ENCODE results near the gene CARD10. TPM values are rescaled to one million over a fixed set of nuclear protein-coding genes. Genes with fewer than 3 reads are reported as not detected.
A peak's percentile ranks its signal among the peaks of the same experiment; 100 is the strongest.

Gene CARD10
- total RNA-seq, 2 experiments from 2014 or later: 0.12 TPM; not detected in 1

DNA sequence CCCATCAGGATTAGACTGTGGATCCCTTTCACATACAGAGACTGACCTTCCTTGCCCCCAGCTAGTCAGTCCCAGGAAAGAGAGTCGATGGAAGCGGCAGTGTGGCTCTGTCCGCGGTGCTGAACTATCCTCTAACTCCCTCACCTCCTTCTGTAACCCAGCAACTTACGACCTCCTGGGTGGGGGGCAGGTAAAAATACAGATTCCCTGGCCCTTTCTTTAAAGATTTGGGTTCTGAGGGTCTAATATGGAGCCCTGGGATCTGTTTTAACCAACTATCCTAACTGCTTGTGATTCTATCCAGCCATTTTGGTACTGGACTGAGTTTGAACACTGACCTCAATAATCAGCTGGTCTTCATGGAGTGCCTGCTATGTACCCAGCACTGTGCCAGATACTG is 56.2 kb downstream of the CARD10 start:
- no peaks in the 10 kb centered on the region for H3K27me3 Mint-ChIP-seq
- no peak overlapping the region for H3K4me3 Mint-ChIP-seq
- H3K4me1 Mint-ChIP-seq (ENCODE audit: low read depth): peaks cover 9% of the 10 kb centered on the region
- intact Hi-C loops (cut with micrococcal nuclease): no loop called here
- H3K27ac Mint-ChIP-seq: no peak overlapping the region
- no peaks in the 10 kb centered on the region for H3K9me3 Mint-ChIP-seq
- POLR2A ChIA-PET: no interaction called here
- H3K36me3 Mint-ChIP-seq: peaks cover 17% of the 10 kb centered on the region
- CTCF ChIA-PET: no interaction called here
- DNase-seq: peak; percentile 22

DNA sequence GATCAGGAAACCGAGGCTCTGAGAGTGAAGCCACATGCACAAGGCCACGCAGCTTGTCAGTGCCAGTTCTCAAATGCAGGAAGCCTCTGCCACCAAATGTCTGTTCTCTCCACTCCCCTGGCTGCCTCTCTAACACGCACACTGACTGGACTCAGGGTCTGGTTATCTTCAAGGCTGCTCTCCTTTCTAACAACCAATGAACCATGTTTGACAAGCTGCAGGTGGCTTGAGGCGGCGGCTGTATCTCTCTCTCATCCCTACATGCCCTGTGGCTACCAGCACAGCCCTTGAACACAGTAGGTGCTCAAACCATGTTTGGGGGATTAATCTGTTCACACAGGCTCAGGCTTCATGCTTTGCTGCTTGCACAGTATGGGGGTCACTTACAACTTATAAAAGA is 56.8 kb downstream of the CARD10 start:
- Mint-ChIP-seq H3K36me3 (peaks cover 17% of the 10 kb centered on the region), H3K27ac (no peak overlapping the region), H3K27me3 (no peaks in the 10 kb centered on the region), H3K4me1 (ENCODE audit: low read depth) (peaks cover 9% of the 10 kb centered on the region), H3K9me3 (no peaks in the 10 kb centered on the region), H3K4me3 (no peak overlapping the region)
- intact Hi-C loops (cut with micrococcal nuclease): no loop called here
- ChIA-PET CTCF (no interaction called here), POLR2A (no interaction called here)
- DNase-seq: no peak

DNA sequence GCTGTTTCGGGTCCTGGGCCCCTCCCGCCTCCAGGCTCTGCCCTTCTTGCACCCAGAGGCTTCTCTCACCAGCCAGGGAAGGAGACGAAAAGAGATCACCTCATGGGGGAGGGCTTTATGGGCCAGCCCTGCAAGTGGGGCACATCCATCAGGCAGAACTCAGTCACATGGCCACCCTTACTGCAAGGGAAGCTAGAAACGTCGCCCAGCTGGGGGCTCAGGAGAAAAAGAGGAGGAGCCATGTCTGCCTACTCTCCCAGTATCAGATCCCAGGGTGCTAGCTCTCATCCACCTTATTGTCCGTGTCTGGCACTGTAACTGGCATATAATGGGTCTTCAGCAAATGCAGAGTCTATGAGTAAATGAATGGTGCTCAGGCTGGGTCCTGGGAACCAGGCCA is 57.3 kb downstream of the CARD10 start:
- peaks cover 17% of the 10 kb centered on the region for H3K36me3 Mint-ChIP-seq
- peaks cover 9% of the 10 kb centered on the region for H3K4me1 Mint-ChIP-seq (ENCODE audit: low read depth)
- no peaks in the 10 kb centered on the region for H3K27me3 Mint-ChIP-seq
- intact Hi-C loops (cut with micrococcal nuclease): no loop called here
- H3K9me3 Mint-ChIP-seq: no peaks in the 10 kb centered on the region
- ChIA-PET CTCF (no interaction called here), POLR2A (no interaction called here)
- H3K27ac Mint-ChIP-seq: no peak overlapping the region
- DNase-seq: no peak
- no peak overlapping the region for H3K4me3 Mint-ChIP-seq

DNA sequence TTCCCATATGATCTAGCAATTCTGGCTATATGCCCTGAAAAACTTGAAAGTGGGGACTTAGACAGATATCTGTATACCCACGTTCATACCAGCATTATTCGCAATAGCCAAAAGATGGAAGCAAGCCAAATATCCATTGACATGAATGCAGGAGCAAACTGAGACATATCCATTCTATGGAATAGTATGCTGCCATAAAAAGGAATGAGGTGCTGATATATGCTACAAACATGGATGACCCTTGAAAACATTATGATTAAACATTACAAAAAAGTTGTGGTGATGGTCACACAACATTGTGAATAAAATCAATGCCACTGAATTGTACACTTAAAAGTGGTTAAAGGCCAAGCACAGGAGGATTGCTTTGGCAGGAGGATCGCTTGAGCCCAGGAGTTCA is 58.5 kb downstream of the CARD10 start:
- H3K4me3 Mint-ChIP-seq: no peak overlapping the region
- no peak overlapping the region for H3K27ac Mint-ChIP-seq
- CTCF ChIA-PET: interaction anchor here (0.7 kb wide), 2 partner anchors 14 to 37 kb away, joined by 4 to 6 read pairs; no protein-coding TSS in a partner anchor
- H3K36me3 Mint-ChIP-seq: peaks cover 15% of the 10 kb centered on the region
- no peaks in the 10 kb centered on the region for H3K27me3 Mint-ChIP-seq
- no peaks in the 10 kb centered on the region for H3K9me3 Mint-ChIP-seq
- intact Hi-C loops (cut with micrococcal nuclease): no loop called here
- peaks cover 9% of the 10 kb centered on the region for H3K4me1 Mint-ChIP-seq (ENCODE audit: low read depth)
- DNase-seq: no peak
- POLR2A ChIA-PET: interaction anchor here (0.7 kb wide), 1 partner anchor 174 kb away, joined by 3 read pairs; no protein-coding TSS in a partner anchor

DNA sequence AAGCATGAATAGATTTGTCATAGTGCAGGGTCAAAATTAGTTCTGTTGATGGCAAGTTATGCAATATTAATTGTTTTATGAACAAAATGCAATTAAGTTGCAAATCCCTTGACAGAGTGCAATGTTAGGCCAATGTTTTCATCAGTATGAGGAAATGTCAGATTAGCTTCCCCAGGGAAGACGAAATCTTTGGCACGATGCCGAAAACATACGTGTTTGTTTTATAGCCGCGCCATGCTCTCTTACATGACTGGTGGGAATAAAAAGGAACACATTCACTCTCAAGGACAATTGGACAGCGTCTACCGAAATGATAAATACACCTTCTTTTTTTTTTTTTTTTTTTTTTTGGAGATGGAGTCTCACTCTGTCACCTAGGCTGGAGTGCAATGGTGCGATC is 60.0 kb downstream of the CARD10 start:
- POLR2A ChIA-PET: no interaction called here
- intact Hi-C loops (cut with micrococcal nuclease): no loop called here

DNA sequence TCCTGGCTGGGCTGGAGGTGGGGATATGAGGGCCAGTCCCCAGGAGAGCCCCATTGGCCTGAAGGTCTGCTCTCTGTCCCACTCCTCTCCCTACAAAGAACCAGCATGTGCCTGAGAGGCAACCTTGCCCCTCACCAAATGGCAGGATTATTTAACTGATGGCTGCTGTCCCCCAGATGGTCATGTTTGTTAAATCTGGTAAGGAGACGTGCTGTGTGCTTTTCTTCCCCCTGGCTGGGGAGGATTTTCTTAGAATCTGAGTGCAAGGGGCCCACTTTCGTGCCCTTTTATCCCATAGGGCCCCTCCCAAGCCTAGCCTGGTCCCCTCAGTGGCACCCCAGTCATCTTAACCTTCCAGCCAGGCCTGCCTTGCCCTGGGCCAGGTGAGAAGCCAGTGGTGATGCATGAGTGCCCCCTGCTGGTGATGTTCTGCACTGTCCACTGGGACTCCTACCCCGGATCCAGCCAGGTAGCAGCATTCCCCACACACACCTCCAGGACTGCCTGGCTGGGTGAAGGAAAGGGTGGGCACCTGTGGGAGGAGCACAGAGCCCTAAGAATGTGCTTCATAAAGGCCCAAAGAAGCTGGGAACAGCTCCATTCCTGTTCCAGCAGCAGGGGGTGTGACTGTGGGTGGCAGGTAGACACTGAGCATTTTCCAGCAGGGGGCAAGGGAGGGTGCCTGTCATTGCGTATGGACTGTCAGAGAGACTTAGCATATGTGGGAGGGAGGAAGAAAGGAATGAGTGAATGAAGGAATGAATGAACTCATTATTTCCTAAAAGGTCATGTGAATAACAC is 61.9 kb downstream of the CARD10 start:
- Mint-ChIP-seq H3K9me3 (no peaks in the 10 kb centered on the region), H3K27me3 (no peaks in the 10 kb centered on the region), H3K4me1 (ENCODE audit: low read depth) (no peaks in the 10 kb centered on the region), H3K27ac (no peak overlapping the region), H3K36me3 (peaks cover 10% of the 10 kb centered on the region), H3K4me3 (no peak overlapping the region)
- intact Hi-C loops (cut with micrococcal nuclease): loop anchor here (1.0 kb wide), 2 partner anchors 140 to 190 kb away; no protein-coding TSS in a partner anchor
- ChIA-PET POLR2A (interaction anchor here (1.1 kb wide), 1 partner anchor 142 kb away, joined by 3 read pairs; no protein-coding TSS in a partner anchor), CTCF (interaction anchor here (0.6 to 7.1 kb wide), 27 partner anchors 13 to 370 kb away, joined by 3 to 102 read pairs (median 4); partner anchors contain the start of genes CDC42EP1 and RAC2)
- peak; percentile 89 for DNase-seq

More for the DNA sequence above, 60.0 kb downstream of the CARD10 start:
- Mint-ChIP-seq H3K36me3 (peaks cover 10% of the 10 kb centered on the region), H3K27ac (no peak overlapping the region), H3K4me3 (no peak overlapping the region), H3K9me3 (no peaks in the 10 kb centered on the region), H3K4me1 (ENCODE audit: low read depth) (peaks cover 3% of the 10 kb centered on the region), H3K27me3 (no peaks in the 10 kb centered on the region)
- no peak for DNase-seq
- CTCF ChIA-PET: interaction anchor here (0.7 to 7.1 kb wide), 16 partner anchors 13 to 209 kb away, joined by 3 to 102 read pairs (median 10); no protein-coding TSS in a partner anchor

DNA sequence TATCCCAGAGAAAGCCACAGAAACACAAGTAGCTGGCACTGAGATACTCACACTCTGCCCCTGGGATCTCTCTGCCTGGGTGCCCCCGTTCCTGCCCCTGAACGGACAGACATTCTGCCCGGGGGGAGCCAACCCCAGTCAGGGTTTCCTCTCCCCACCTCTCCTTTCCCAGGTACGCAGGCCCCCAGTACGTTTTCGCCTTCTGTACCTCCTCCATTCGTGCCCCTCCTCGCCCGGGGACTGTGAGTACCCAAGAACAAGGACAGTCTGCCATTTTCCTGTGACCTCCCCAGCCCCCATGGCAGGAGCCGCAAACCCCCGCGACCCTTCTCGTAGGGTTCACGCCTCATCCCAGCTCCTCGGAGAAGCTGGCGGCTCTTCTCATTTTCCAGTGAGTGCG is 62.9 kb downstream of the CARD10 start:
- Mint-ChIP-seq H3K4me1 (ENCODE audit: low read depth) (no peaks in the 10 kb centered on the region), H3K27ac (no peak overlapping the region), H3K4me3 (no peak overlapping the region), H3K36me3 (peaks cover 9% of the 10 kb centered on the region), H3K27me3 (no peaks in the 10 kb centered on the region), H3K9me3 (no peaks in the 10 kb centered on the region)
- CTCF ChIA-PET: interaction anchor here (0.7 to 7.1 kb wide), 15 partner anchors 14 to 257 kb away, joined by 3 to 102 read pairs (median 5); partner anchors contain the start of gene RAC2
- intact Hi-C loops (cut with micrococcal nuclease): no loop called here
- no peak for DNase-seq
- POLR2A ChIA-PET: interaction anchor here (1.1 kb wide), 1 partner anchor 141 kb away, joined by 3 read pairs; no protein-coding TSS in a partner anchor

DNA sequence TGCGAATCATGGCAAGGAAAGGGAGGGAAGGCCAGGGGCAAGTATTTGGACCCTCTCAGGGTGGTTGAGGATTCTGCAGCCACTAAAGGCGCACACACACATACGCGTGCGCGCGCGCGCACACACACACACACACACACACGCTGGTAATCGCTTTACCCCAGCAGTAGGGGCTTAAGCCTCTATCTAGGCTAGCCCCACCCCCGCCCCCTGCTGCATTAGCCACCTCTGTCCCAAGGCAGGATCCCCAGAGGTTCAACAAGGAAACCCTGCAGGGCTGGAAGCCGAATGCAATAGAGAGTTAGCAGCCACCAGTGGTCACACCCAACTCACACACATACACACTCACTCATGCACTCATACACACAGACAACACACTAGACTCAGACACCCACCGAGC is 63.3 kb downstream of the CARD10 start:
- ChIA-PET CTCF (interaction anchor here (0.7 to 7.1 kb wide), 13 partner anchors 14 to 211 kb away, joined by 3 to 102 read pairs (median 7); partner anchors contain the start of gene RAC2), POLR2A (interaction anchor here (1.1 kb wide), 1 partner anchor 141 kb away, joined by 3 read pairs; no protein-coding TSS in a partner anchor)
- Mint-ChIP-seq H3K36me3 (peaks cover 9% of the 10 kb centered on the region), H3K27ac (no peak overlapping the region), H3K4me1 (ENCODE audit: low read depth) (no peaks in the 10 kb centered on the region), H3K27me3 (no peaks in the 10 kb centered on the region), H3K9me3 (no peaks in the 10 kb centered on the region), H3K4me3 (no peak overlapping the region)
- intact Hi-C loops (cut with micrococcal nuclease): no loop called here
- DNase-seq: no peak

DNA sequence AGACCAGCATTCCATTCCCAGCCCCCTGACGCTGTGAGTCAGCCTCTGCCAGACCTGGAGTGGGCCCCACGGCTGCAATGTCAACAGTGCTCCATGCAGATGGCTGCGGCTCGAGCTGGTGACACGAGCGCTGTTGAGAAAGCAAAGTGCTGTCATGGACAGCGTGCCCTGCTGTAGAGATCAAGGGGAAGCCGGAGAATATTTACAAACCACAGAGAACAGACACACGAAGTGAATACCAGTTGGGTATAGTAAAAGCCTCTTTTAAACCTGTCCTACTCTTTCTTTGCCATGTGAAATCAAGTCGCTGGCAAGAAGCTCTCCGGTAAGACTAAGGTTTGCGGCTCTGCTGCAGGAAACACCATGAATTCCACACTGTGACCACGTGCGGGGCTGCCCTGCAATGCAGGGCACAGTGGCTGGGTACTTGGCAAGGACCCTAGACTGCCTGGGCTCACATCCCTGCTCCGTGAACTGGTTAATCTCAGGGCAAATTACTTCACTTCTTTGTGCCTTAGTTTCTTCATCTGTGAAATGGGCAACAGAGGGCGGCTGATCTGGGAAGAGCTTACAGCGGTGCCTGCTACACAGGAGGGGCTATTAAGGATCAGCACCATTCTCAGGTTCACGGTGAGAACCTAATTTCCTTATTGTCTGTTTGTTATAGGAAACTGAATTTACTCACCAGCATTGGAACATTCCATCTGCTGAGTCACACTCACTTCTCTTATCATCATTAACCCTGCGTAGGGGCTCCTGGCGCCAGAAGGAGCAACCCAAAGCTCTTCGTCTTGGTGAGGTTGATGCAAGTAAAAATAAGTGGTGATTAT is 64.1 kb downstream of the CARD10 start:
- Mint-ChIP-seq H3K4me1 (ENCODE audit: low read depth) (peaks cover 4% of the 10 kb centered on the region), H3K4me3 (no peak overlapping the region), H3K27ac (no peak overlapping the region), H3K9me3 (no peaks in the 10 kb centered on the region), H3K27me3 (no peaks in the 10 kb centered on the region), H3K36me3 (peaks cover 7% of the 10 kb centered on the region)
- intact Hi-C loops (cut with micrococcal nuclease): no loop called here
- DNase-seq: no peak
- CTCF ChIA-PET: interaction anchor here (0.7 to 7.1 kb wide), 9 partner anchors 17 to 194 kb away, joined by 3 to 102 read pairs (median 23); no protein-coding TSS in a partner anchor
- POLR2A ChIA-PET: no interaction called here

DNA sequence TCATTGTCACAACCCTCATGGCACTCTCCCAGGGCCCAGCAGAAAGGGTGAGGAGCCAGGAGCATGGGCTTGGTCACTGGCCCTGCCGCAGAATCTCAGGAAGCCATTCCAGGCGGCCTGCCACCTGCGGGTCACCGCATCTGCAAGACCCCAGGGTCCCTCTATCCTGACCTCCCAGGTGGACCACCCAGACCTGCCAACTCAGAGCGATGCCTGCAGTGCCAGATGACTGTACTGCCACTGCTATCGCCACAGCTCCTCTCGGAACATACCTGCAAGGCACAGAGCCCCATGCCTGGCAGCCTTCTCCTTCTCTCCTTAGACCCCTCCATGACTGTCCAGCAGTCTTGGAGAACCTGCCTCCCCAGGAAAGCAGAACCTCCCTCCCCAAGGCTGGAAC is 65.5 kb downstream of the CARD10 start:
- Mint-ChIP-seq H3K27ac (no peak overlapping the region), H3K9me3 (no peaks in the 10 kb centered on the region), H3K4me3 (no peak overlapping the region), H3K4me1 (ENCODE audit: low read depth) (peaks cover 5% of the 10 kb centered on the region), H3K27me3 (no peaks in the 10 kb centered on the region), H3K36me3 (peaks cover 1% of the 10 kb centered on the region)
- ChIA-PET CTCF (interaction anchor here (7.1 kb wide), 1 partner anchor 137 kb away, joined by 102 read pairs; no protein-coding TSS in a partner anchor), POLR2A (no interaction called here)
- DNase-seq: no peak
- intact Hi-C loops (cut with micrococcal nuclease): no loop called here

DNA sequence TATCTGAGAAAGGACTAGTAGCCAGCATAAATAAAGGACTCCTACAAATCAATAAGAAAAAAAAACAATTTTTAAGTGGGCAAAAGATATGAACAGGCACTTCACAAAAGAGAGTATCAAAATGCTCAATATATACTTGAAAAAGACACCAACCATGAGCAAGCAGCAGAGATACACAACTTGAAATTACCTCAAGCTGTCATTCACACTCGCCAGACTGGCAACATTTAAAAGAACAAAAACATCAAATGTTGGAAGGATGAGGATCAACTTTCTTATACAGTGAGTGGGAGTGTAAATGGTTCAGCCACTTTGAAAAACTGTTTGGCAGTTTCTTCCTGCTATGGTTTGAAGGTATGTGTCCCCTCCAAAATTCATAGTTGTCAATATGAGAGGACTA is 68.0 kb downstream of the CARD10 start:
- no peaks in the 10 kb centered on the region for H3K27me3 Mint-ChIP-seq
- DNase-seq: no peak
- CTCF ChIA-PET: interaction anchor here (1.4 to 2.3 kb wide), 2 partner anchors 134 to 191 kb away, joined by 5 to 8 read pairs; no protein-coding TSS in a partner anchor
- POLR2A ChIA-PET: no interaction called here
- H3K9me3 Mint-ChIP-seq: no peaks in the 10 kb centered on the region
- no peaks in the 10 kb centered on the region for H3K36me3 Mint-ChIP-seq
- no peak overlapping the region for H3K27ac Mint-ChIP-seq
- H3K4me1 Mint-ChIP-seq (ENCODE audit: low read depth): peaks cover 5% of the 10 kb centered on the region
- intact Hi-C loops (cut with micrococcal nuclease): no loop called here
- H3K4me3 Mint-ChIP-seq: no peak overlapping the region
